ENCODE data around the gene ENDOD1.

ENDOD1 gene

DNA sequence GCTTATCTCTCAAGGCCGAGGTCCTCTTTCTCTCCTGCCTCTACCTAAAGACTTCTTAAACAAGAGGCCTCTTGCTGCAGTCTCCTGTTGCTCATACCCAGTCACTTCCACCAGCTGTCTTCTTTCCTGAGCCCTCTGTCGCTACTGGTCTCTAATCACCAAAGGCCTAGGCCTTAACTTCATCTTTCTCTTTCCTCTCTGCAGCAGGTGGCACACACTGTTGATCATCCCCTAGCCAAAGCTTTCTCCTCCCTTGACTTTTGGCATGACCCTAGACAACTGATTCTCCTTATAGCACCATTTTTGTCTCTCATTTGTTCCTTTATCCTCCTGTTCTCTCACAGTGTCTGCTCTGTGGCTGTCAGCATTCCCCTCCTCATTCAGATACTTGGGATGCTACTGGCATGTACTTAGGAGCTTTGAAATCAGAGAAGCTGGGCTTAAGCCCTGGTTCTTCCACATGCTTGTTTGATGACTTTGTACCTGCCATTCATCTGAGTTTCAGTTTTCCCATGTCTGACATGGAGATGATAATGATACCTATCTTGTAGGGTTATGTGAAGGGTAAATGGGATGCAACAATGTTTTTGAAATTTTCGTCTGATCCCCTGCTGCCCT lies 22.4 kb downstream of the ENDOD1 start:
- no peak overlapping the region for H3K4me3 ChIP-seq (ENCODE audit: low read depth in 1 of 5, low read length in 5 of 5)
- H3K27me3 ChIP-seq (ENCODE audit: control insufficient read depth in 5 of 5, insufficient read depth in 4 of 5, low read length in 5 of 5), result no peaks in the 10 kb centered on the region
- no peaks in the 10 kb centered on the region for H3K9me3 ChIP-seq (ENCODE audit: control insufficient read depth in 5 of 5, low read length in 5 of 5)
- H3K36me3 ChIP-seq (ENCODE audit: control insufficient read depth in 5 of 5, insufficient read depth in 5 of 5, low read length in 5 of 5), result no peaks in the 10 kb centered on the region
- no peak overlapping the region for H3K27ac ChIP-seq (ENCODE audit: low read depth, low read length)
- H3K4me1 ChIP-seq (ENCODE audit: control insufficient read depth in 5 of 5, insufficient read depth in 5 of 5, low read length in 5 of 5), result peaks cover 3 to 25% (median 9%) of the 10 kb centered on the region in 5 donors
- H3K9ac ChIP-seq (ENCODE audit: low read length in 5 of 5), result no peak overlapping the region

GRCh38 chr11:95115597-95115996 lies 26.0 kb downstream of the ENDOD1 start:
- Histone ChIP-seq H3K27ac (ENCODE audit: low read depth, low read length) (no peak overlapping the region), H3K36me3 (ENCODE audit: control insufficient read depth in 5 of 5, insufficient read depth in 5 of 5, low read length in 5 of 5) (no peaks in the 10 kb centered on the region), H3K27me3 (ENCODE audit: control insufficient read depth in 5 of 5, insufficient read depth in 4 of 5, low read length in 5 of 5) (no peaks in the 10 kb centered on the region), H3K9me3 (ENCODE audit: control insufficient read depth in 5 of 5, low read length in 5 of 5) (no peaks in the 10 kb centered on the region), H3K9ac (ENCODE audit: low read length in 5 of 5) (no peak overlapping the region), H3K4me3 (ENCODE audit: low read depth in 1 of 5, low read length in 5 of 5) (no peak overlapping the region), H3K4me1 (ENCODE audit: control insufficient read depth in 5 of 5, insufficient read depth in 5 of 5, low read length in 5 of 5) (peaks cover 0 to 3% (median 0%) of the 10 kb centered on the region in 5 donors)

- Histone ChIP-seq H3K4me3 (ENCODE audit: low read depth in 1 of 5, low read length in 5 of 5) (no peak overlapping the region), H3K36me3 (ENCODE audit: control insufficient read depth in 5 of 5, insufficient read depth in 5 of 5, low read length in 5 of 5) (no peaks in the 10 kb centered on the region), H3K9me3 (ENCODE audit: control insufficient read depth in 5 of 5, low read length in 5 of 5) (no peaks in the 10 kb centered on the region), H3K9ac (ENCODE audit: low read length in 5 of 5) (no peak overlapping the region), H3K27ac (ENCODE audit: low read depth, low read length) (no peak overlapping the region), H3K27me3 (ENCODE audit: control insufficient read depth in 5 of 5, insufficient read depth in 4 of 5, low read length in 5 of 5) (no peaks in the 10 kb centered on the region), H3K4me1 (ENCODE audit: control insufficient read depth in 5 of 5, insufficient read depth in 5 of 5, low read length in 5 of 5) (no peaks in the 10 kb centered on the region)
Observed at GRCh38 chr11:95119361-95120060, 29.9 kb downstream of the ENDOD1 start.

GRCh38 chr11:95121698-95122097 lies 32.1 kb downstream of the ENDOD1 start:
- H3K27ac ChIP-seq (ENCODE audit: low read depth, low read length), result no peak overlapping the region
- no peak overlapping the region for H3K9ac ChIP-seq (ENCODE audit: low read length in 5 of 5)
- no peaks in the 10 kb centered on the region for H3K27me3 ChIP-seq (ENCODE audit: control insufficient read depth in 5 of 5, insufficient read depth in 4 of 5, low read length in 5 of 5)
- no peak overlapping the region for H3K4me3 ChIP-seq (ENCODE audit: low read depth in 1 of 5, low read length in 5 of 5)
- no peaks in the 10 kb centered on the region for H3K9me3 ChIP-seq (ENCODE audit: control insufficient read depth in 5 of 5, low read length in 5 of 5)
- no peaks in the 10 kb centered on the region for H3K4me1 ChIP-seq (ENCODE audit: control insufficient read depth in 5 of 5, insufficient read depth in 5 of 5, low read length in 5 of 5)
- no peaks in the 10 kb centered on the region for H3K36me3 ChIP-seq (ENCODE audit: control insufficient read depth in 5 of 5, insufficient read depth in 5 of 5, low read length in 5 of 5)

GRCh38 chr11:95123556-95123955 lies 33.9 kb downstream of the ENDOD1 start:
- Histone ChIP-seq H3K27me3 (ENCODE audit: control insufficient read depth in 5 of 5, insufficient read depth in 4 of 5, low read length in 5 of 5) (no peaks in the 10 kb centered on the region), H3K4me1 (ENCODE audit: control insufficient read depth in 5 of 5, insufficient read depth in 5 of 5, low read length in 5 of 5) (no peaks in the 10 kb centered on the region), H3K9ac (ENCODE audit: low read length in 5 of 5) (no peak overlapping the region), H3K36me3 (ENCODE audit: control insufficient read depth in 5 of 5, insufficient read depth in 5 of 5, low read length in 5 of 5) (peaks cover 0 to 5% (median 4%) of the 10 kb centered on the region in 5 donors), H3K4me3 (ENCODE audit: low read depth in 1 of 5, low read length in 5 of 5) (no peak overlapping the region), H3K9me3 (ENCODE audit: control insufficient read depth in 5 of 5, low read length in 5 of 5) (no peaks in the 10 kb centered on the region), H3K27ac (ENCODE audit: low read depth, low read length) (no peak overlapping the region)

GRCh38 chr11:95128602-95129001 lies 39.0 kb downstream of the ENDOD1 start:
- Histone ChIP-seq H3K36me3 (ENCODE audit: control insufficient read depth in 5 of 5, insufficient read depth in 5 of 5, low read length in 5 of 5) (peaks cover 3 to 15% (median 14%) of the 10 kb centered on the region in 5 donors), H3K27me3 (ENCODE audit: control insufficient read depth in 5 of 5, insufficient read depth in 4 of 5, low read length in 5 of 5) (no peaks in the 10 kb centered on the region), H3K4me1 (ENCODE audit: control insufficient read depth in 5 of 5, insufficient read depth in 5 of 5, low read length in 5 of 5) (no peaks in the 10 kb centered on the region)

DNA sequence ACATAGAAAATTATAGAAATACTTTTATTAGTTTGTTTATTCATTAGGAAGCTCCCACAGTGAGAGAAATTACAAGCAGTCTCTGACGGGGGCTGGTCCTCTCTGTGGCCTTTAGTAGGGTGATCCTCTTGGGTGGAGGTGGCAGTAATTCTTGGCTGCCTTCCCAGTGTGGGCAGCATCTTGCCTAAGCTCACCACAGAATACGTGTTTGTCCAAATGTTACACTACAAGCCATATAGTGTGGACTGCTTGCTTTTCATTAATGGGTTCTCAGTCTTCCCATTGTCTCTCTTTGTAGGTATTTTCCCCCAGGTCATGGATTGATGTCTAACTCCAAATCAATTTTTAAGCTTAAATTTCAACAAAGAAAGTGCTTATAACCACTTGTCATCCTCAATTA lies 43.3 kb downstream of the ENDOD1 start:
- H3K27ac ChIP-seq (ENCODE audit: low read depth, low read length), result no peak overlapping the region
- no peak overlapping the region for H3K4me3 ChIP-seq (ENCODE audit: low read depth in 1 of 5, low read length in 5 of 5)
- H3K27me3 ChIP-seq (ENCODE audit: control insufficient read depth in 5 of 5, insufficient read depth in 4 of 5, low read length in 5 of 5), result no peaks in the 10 kb centered on the region
- no peak overlapping the region for H3K9ac ChIP-seq (ENCODE audit: low read length in 5 of 5)
- H3K36me3 ChIP-seq (ENCODE audit: control insufficient read depth in 5 of 5, insufficient read depth in 5 of 5, low read length in 5 of 5), result peaks cover 3 to 15% (median 15%) of the 10 kb centered on the region in 5 donors
- peaks cover 0 to 5% (median 2%) of the 10 kb centered on the region in 5 donors for H3K4me1 ChIP-seq (ENCODE audit: control insufficient read depth in 5 of 5, insufficient read depth in 5 of 5, low read length in 5 of 5)
- H3K9me3 ChIP-seq (ENCODE audit: control insufficient read depth in 5 of 5, low read length in 5 of 5), result no peaks in the 10 kb centered on the region

More at GRCh38 chr11:95128602-95129001, 39.0 kb downstream of the ENDOD1 start:
- Histone ChIP-seq H3K9ac (ENCODE audit: low read length in 5 of 5) (no peak overlapping the region), H3K27ac (ENCODE audit: low read depth, low read length) (no peak overlapping the region), H3K9me3 (ENCODE audit: control insufficient read depth in 5 of 5, low read length in 5 of 5) (no peaks in the 10 kb centered on the region), H3K4me3 (ENCODE audit: low read depth in 1 of 5, low read length in 5 of 5) (no peak overlapping the region)

DNA sequence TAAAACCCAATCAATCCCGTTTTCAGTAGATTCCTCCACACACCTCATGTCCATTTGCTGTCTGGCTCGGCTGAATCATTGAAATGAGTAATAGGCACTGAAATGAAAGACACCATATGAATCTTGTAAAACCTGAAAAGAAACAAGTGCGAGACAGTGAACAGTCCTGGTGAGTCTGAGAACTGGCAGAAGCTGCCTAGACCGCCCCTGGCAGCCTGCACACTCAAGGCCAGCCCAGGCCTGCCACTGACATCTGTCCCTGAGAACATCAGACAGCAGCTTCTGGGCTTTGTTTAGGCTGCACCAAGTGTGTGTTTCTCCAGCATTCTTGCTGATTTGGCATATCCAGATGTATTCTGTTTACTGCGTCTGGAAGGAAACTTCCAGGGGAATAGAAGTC lies 44.8 kb downstream of the ENDOD1 start:
- H3K36me3 ChIP-seq (ENCODE audit: control insufficient read depth in 5 of 5, insufficient read depth in 5 of 5, low read length in 5 of 5), result peaks cover 0 to 3% (median 2%) of the 10 kb centered on the region in 5 donors
- no peak overlapping the region for H3K27ac ChIP-seq (ENCODE audit: low read depth, low read length)
- H3K9me3 ChIP-seq (ENCODE audit: control insufficient read depth in 5 of 5, low read length in 5 of 5), result no peaks in the 10 kb centered on the region
- H3K27me3 ChIP-seq (ENCODE audit: control insufficient read depth in 5 of 5, insufficient read depth in 4 of 5, low read length in 5 of 5), result no peaks in the 10 kb centered on the region
- H3K4me3 ChIP-seq (ENCODE audit: low read depth in 1 of 5, low read length in 5 of 5), result no peak overlapping the region
- peaks cover 0 to 5% (median 2%) of the 10 kb centered on the region in 5 donors for H3K4me1 ChIP-seq (ENCODE audit: control insufficient read depth in 5 of 5, insufficient read depth in 5 of 5, low read length in 5 of 5)
- no peak overlapping the region for H3K9ac ChIP-seq (ENCODE audit: low read length in 5 of 5)

DNA sequence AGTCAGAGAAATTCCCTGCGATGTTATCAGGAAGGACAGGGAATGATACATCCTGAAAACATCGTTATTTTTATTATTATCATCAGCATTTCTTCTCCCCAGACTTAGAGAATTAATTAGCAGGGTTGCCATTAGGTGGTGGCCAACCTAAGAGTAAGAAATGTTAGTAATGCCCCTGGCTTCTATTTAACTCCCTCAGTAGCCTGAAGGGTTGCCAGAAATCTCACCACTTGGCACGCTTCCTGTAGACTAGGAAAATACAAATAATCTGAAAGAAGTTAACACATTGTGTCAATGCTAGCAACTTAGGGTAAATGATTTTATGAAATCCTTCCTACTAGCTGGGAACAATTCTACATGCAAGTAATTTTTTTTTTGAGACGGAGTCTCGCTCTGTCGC lies 45.5 kb downstream of the ENDOD1 start:
- Histone ChIP-seq H3K27me3 (ENCODE audit: control insufficient read depth in 5 of 5, insufficient read depth in 4 of 5, low read length in 5 of 5) (no peaks in the 10 kb centered on the region), H3K9me3 (ENCODE audit: control insufficient read depth in 5 of 5, low read length in 5 of 5) (no peaks in the 10 kb centered on the region), H3K4me1 (ENCODE audit: control insufficient read depth in 5 of 5, insufficient read depth in 5 of 5, low read length in 5 of 5) (peaks cover 0 to 5% (median 2%) of the 10 kb centered on the region in 5 donors), H3K9ac (ENCODE audit: low read length in 5 of 5) (no peak overlapping the region), H3K4me3 (ENCODE audit: low read depth in 1 of 5, low read length in 5 of 5) (no peak overlapping the region), H3K36me3 (ENCODE audit: control insufficient read depth in 5 of 5, insufficient read depth in 5 of 5, low read length in 5 of 5) (peaks cover 0 to 3% (median 0%) of the 10 kb centered on the region in 5 donors), H3K27ac (ENCODE audit: low read depth, low read length) (no peak overlapping the region)

- no peaks in the 10 kb centered on the region for H3K9me3 ChIP-seq (ENCODE audit: control insufficient read depth in 5 of 5, low read length in 5 of 5)
- H3K9ac ChIP-seq (ENCODE audit: low read length in 5 of 5), result no peak overlapping the region
- peaks cover 0 to 5% (median 2%) of the 10 kb centered on the region in 5 donors for H3K4me1 ChIP-seq (ENCODE audit: control insufficient read depth in 5 of 5, insufficient read depth in 5 of 5, low read length in 5 of 5)
- H3K36me3 ChIP-seq (ENCODE audit: control insufficient read depth in 5 of 5, insufficient read depth in 5 of 5, low read length in 5 of 5), result peaks cover 0 to 3% (median 0%) of the 10 kb centered on the region in 5 donors
- H3K4me3 ChIP-seq (ENCODE audit: low read depth in 1 of 5, low read length in 5 of 5), result no peak overlapping the region
- no peaks in the 10 kb centered on the region for H3K27me3 ChIP-seq (ENCODE audit: control insufficient read depth in 5 of 5, insufficient read depth in 4 of 5, low read length in 5 of 5)
- no peak overlapping the region for H3K27ac ChIP-seq (ENCODE audit: low read depth, low read length)
Observed at GRCh38 chr11:95135880-95136279, 46.2 kb downstream of the ENDOD1 start.

All from subcutaneous abdominal adipose tissue (tissue), 5 donors.